Measurements from ENCODE around the gene SLC16A13. TPM values are rescaled to one million over a fixed set of nuclear protein-coding genes. Genes with fewer than 3 reads are reported as not detected.

Gene SLC16A13
- total RNA-seq, 1 experiment from 2014 or later, result 13.1 TPM

GRCh38 chr17:7068268-7068667, 32.5 kb downstream of the SLC16A13 start:
- DNase-seq (ENCODE audit: low read depth, low spot score) (no peak), ATAC-seq (no peak)
- no peaks in the 10 kb centered on the region for H3K4me1 ChIP-seq (ENCODE audit: control insufficient read depth, insufficient read depth, low read length)
- H3K27ac ChIP-seq (ENCODE audit: low read length), result no peak overlapping the region
- no peaks in the 10 kb centered on the region for H3K36me3 ChIP-seq (ENCODE audit: control insufficient read depth, insufficient read depth, low read length)
- in situ Hi-C loops (cut with HindIII; ENCODE audit: low pct_unique_long_range_greater_than_20kb, low sequenced_read_pairs) (no loop called here), intact Hi-C loops (cut with micrococcal nuclease; ENCODE audit: unreplicated experiment) (no loop called here)
- ChIA-PET CTCF (no interaction called here), POLR2A (no interaction called here)
- no peaks in the 10 kb centered on the region for H3K27me3 ChIP-seq (ENCODE audit: control insufficient read depth, insufficient read depth, low read length)
- TF ChIP-seq SIN3A (IDR thresholded peaks at IDR 0.05; ENCODE audit: borderline replicate concordance, insufficient read depth, low read depth, low read length) (no peak), REST (IDR thresholded peaks at IDR 0.05; ENCODE audit: insufficient read depth in 1 of 2, low read depth in 2 of 2, low read length in 1 of 2) (no peak), TCF7L2 (IDR thresholded peaks at IDR 0.05; ENCODE audit: low read depth, low read length) (no peak), POLR2AphosphoS5 (IDR thresholded peaks at IDR 0.05; ENCODE audit: low read depth, low read length) (no peak), CTCF (IDR thresholded peaks at IDR 0.05) (no peak)
- H3K4me3 ChIP-seq (ENCODE audit: low read depth in 2 of 2, low read length in 2 of 2), result no peak overlapping the region
- H3K9me3 ChIP-seq (ENCODE audit: control insufficient read depth, insufficient read depth, low read depth, low read length), result no peaks in the 10 kb centered on the region
- no TSS peak for BruUV-seq (replicated peaks)

- no peaks in the 10 kb centered on the region for H3K27me3 ChIP-seq (ENCODE audit: control insufficient read depth, insufficient read depth, low read length)
- TF ChIP-seq POLR2AphosphoS5 (IDR thresholded peaks at IDR 0.05; ENCODE audit: low read depth, low read length), result no peak
- no peak for TF ChIP-seq TCF7L2 (IDR thresholded peaks at IDR 0.05; ENCODE audit: low read depth, low read length)
- TF ChIP-seq REST (IDR thresholded peaks at IDR 0.05; ENCODE audit: insufficient read depth in 1 of 2, low read depth in 2 of 2, low read length in 1 of 2), result no peak
- no peak for TF ChIP-seq CTCF (IDR thresholded peaks at IDR 0.05)
- no peak for TF ChIP-seq SIN3A (IDR thresholded peaks at IDR 0.05; ENCODE audit: borderline replicate concordance, insufficient read depth, low read depth, low read length)
- BruUV-seq (replicated peaks), result no TSS peak
- ATAC-seq, result no peak
- intact Hi-C loops (cut with micrococcal nuclease; ENCODE audit: unreplicated experiment) (no loop called here), in situ Hi-C loops (cut with HindIII; ENCODE audit: low pct_unique_long_range_greater_than_20kb, low sequenced_read_pairs) (no loop called here)
- ChIA-PET POLR2A (no interaction called here), CTCF (no interaction called here)
- no peak for DNase-seq (ENCODE audit: low read depth, low spot score)
- H3K9me3 ChIP-seq (ENCODE audit: control insufficient read depth, insufficient read depth, low read depth, low read length), result no peaks in the 10 kb centered on the region
- no peak overlapping the region for H3K4me3 ChIP-seq (ENCODE audit: low read depth in 2 of 2, low read length in 2 of 2)
- H3K4me1 ChIP-seq (ENCODE audit: control insufficient read depth, insufficient read depth, low read length), result no peaks in the 10 kb centered on the region
- H3K36me3 ChIP-seq (ENCODE audit: control insufficient read depth, insufficient read depth, low read length), result no peaks in the 10 kb centered on the region
- no peak overlapping the region for H3K27ac ChIP-seq (ENCODE audit: low read length)
These were observed 34.9 kb downstream of the SLC16A13 start for GRCh38 chr17:7070712-7071111.
